Right lobe of liver (tissue), 6 donors: Measurements from ENCODE around the gene CENPU. TPM values are rescaled to one million over a fixed set of nuclear protein-coding genes. Genes with fewer than 3 reads are reported as not detected.

ENCODE experiments used
- ATAC-seq, 4 donors: fragments of 200-7000 bp; cut with Tn5 transposase; one replicate each; pipeline ENCODE4 v1.9.1; 2020; ENCODE audit warnings: mild to moderate bottlenecking in 4 of 4, moderate library complexity in 4 of 4
- DNase-seq, 3 donors: peaks; one replicate each; pipeline ENCODE4 v3.0.0-alpha.2; 2020
- H3K27ac ChIP-seq, 3 donors: fragments of 200-600 bp; one replicate each; pipeline ENCODE4 v1.8.0; 2022
- H3K27me3 ChIP-seq, 2 donors: fragments of 200-600 bp; one replicate each; pipeline ENCODE4 v1.8.0; 2022
- H3K36me3 ChIP-seq, 4 donors: fragments of 200-600 bp; sonication (generic) in 1 of 4; one replicate each; pipeline versions ENCODE4 v1.5.1 to v1.8.0; 2017 to 2022; ENCODE audit warnings: control low read depth in 1 of 4
- H3K4me1 ChIP-seq, 4 donors: fragments of 200-600 bp; sonication (generic) in 1 of 4; one replicate each; pipeline versions ENCODE4 v1.5.1 to v1.8.0; 2017 to 2022; ENCODE audit warnings: control low read depth in 1 of 4
- H3K4me3 ChIP-seq, 3 donors: fragments of 200-600 bp; one replicate each; pipeline ENCODE4 v1.8.0; 2022
- H3K9me3 ChIP-seq, 4 donors: fragments of 200-600 bp; sonication (generic) in 1 of 4; one replicate each; pipeline versions ENCODE4 v1.5.1 to v1.8.0; 2017 to 2022; ENCODE audit warnings: control low read depth in 1 of 4
- CTCF ChIP-seq, 4 donors: fragments of 200-600 bp in 3 of 4; fragments of 450-650 bp in 1 of 4; IDR thresholded peaks; one replicate each; pipeline versions ENCODE4 v1.5.1 to v1.8.0; 2016 to 2022; ENCODE audit warnings: antibody characterized with exemption in 4 of 4, mild to moderate bottlenecking in 2 of 4
- POLR2A ChIP-seq: fragments of 450-650 bp; IDR thresholded peaks from one replicate; pipeline ENCODE4 v1.6.1; 2017; ENCODE audit warnings: antibody characterized with exemption, mild to moderate bottlenecking
- WGBS: methylation state at CpG from one replicate; pipeline ENCODE4 v1.1.6; 2018; ENCODE audit warnings: low coverage, low lambda C conversion rate; ENCODE audit not compliant: insufficient coverage; ENCODE audit errors: missing lambda C conversion rate; 5-methylcytosine and 5-hydroxymethylcytosine counted together
- intact Hi-C, 2 donors: fragments of 100-400 bp; cut with DNase I; formaldehyde crosslinking; loops; one replicate each; pipeline versions ENCODE4 v1.11.2 to v1.14.1; 2022
- total RNA-seq, 6 experiments: library from RNA; depleted of rRNA in 2 of 6; stranded (reverse); fragments of >200 nt in 2 of 6; fragmentation: NEBNext Ultra II Directional in 3 of 6; extraction: Animal tissue kit (Norgen Biotek cat#: 25700) in 3 of 6; gene quantifications; one replicate each; pipeline versions ENCODE4 v1.1.0 to v1.2.4, GENCODE V29; 2016 to 2023
- donor health status: DM: no; HTN: yes; CAD: no.
- donor health status: DM: no; HTN: no; CAD: no.
- donor health status: DM: no; HTN: no; CAD: no.
- donor health status: DM: no; HTN: yes; CAD: no.
- donor health status: DM: no; HTN: yes; CAD: no.

CENPU gene
- total RNA-seq, 6 experiments from 2014 or later: 0.84 to 10.0 (median 1.5) TPM

- Histone ChIP-seq H3K4me1 (no peaks in the 10 kb centered on the region), H3K4me3 (no peak overlapping the region), H3K27me3 (no peaks in the 10 kb centered on the region), H3K9me3 (no peaks in the 10 kb centered on the region), H3K36me3 (no peaks in the 10 kb centered on the region), H3K27ac (no peak overlapping the region)
- DNase-seq (no peak), ATAC-seq (no peak)
- WGBS: 92% methylated on average over 2 of the region's 2 CpGs
- no peak for TF ChIP-seq POLR2A
- no peak for TF ChIP-seq CTCF (IDR thresholded peaks at IDR 0.05)
- intact Hi-C loops: no loop called here
Observed at GRCh38 chr4:184702114-184702513, 31.8 kb downstream of the CENPU start.

GRCh38 chr4:184699941-184700340, 34.0 kb downstream of the CENPU start:
- intact Hi-C loops: no loop called here
- H3K4me3 ChIP-seq: no peak overlapping the region

GRCh38 chr4:184697956-184698355, 35.9 kb downstream of the CENPU start:
- Histone ChIP-seq H3K4me1 (no peaks in the 10 kb centered on the region), H3K36me3 (peaks cover 0 to 8% (median 3%) of the 10 kb centered on the region in 4 donors), H3K27me3 (no peaks in the 10 kb centered on the region), H3K27ac (no peak overlapping the region), H3K4me3 (no peak overlapping the region), H3K9me3 (no peaks in the 10 kb centered on the region)
- DNase-seq: no peak
- 78% methylated on average over 2 of the region's 3 CpGs for WGBS
- ATAC-seq: no peak
- intact Hi-C loops: no loop called here
- no peak for TF ChIP-seq POLR2A
- TF ChIP-seq CTCF (IDR thresholded peaks at IDR 0.05): no peak

More at GRCh38 chr4:184699941-184700340, 34.0 kb downstream of the CENPU start:
- H3K9me3 ChIP-seq: no peaks in the 10 kb centered on the region
- no peaks in the 10 kb centered on the region for H3K36me3 ChIP-seq
- ATAC-seq (no peak), DNase-seq (no peak)
- 96% methylated on average over 4 of the region's 4 CpGs for WGBS
- TF ChIP-seq POLR2A (no peak), CTCF (IDR thresholded peaks at IDR 0.05) (no peak)
- H3K4me1 ChIP-seq: no peaks in the 10 kb centered on the region
- H3K27ac ChIP-seq: no peak overlapping the region
- no peaks in the 10 kb centered on the region for H3K27me3 ChIP-seq

GRCh38 chr4:184695178-184695896, 38.6 kb downstream of the CENPU start:
- Histone ChIP-seq H3K4me3 (no peak overlapping the region), H3K4me1 (no peaks in the 10 kb centered on the region), H3K27ac (no peak overlapping the region), H3K27me3 (no peaks in the 10 kb centered on the region), H3K9me3 (no peaks in the 10 kb centered on the region), H3K36me3 (peaks cover 0 to 8% (median 3%) of the 10 kb centered on the region in 4 donors)
- ATAC-seq (no peak), DNase-seq (no peak)
- intact Hi-C loops: no loop called here
- 78% methylated on average over 3 of the region's 3 CpGs for WGBS
- TF ChIP-seq CTCF (IDR thresholded peaks at IDR 0.05) (no peak), POLR2A (no peak)
